GM23338 (cell line): ENCODE results near the gene MTRF1L.

ENCODE experiments used
- EZH2phosphoT487 ChIP-seq: fragments of 200-600 bp; sonication (generic); IDR thresholded peaks from one replicate; pipeline ENCODE4 v1.8.1; 2018; ENCODE audit warnings: antibody characterized with exemption; ENCODE audit not compliant: unreplicated experiment
- POLR2AphosphoS5 ChIP-seq: IDR thresholded peaks from 2 replicates; pipeline ENCODE4 v1.6.1; 2016; ENCODE audit warnings: antibody characterized with exemption, low read depth
- TF ChIP-seq, protein P1 (sequence below): IDR thresholded peaks from 2 replicates; pipeline ENCODE4 v1.6.1; 2016; ENCODE audit warnings: antibody characterized with exemption
- TF ChIP-seq, protein P2 (sequence below), 2 experiments: fragments of 200-600 bp in 1 of 2; sonication (generic) in 1 of 2; conservative IDR thresholded peaks; 2 replicates each; pipeline versions ENCODE4 v1.5.1 to v1.6.1; 2016 to 2017; ENCODE audit warnings: antibody characterized with exemption in 2 of 2, low read depth in 2 of 2, mild to moderate bottlenecking in 2 of 2, moderate library complexity in 1 of 2
- TF ChIP-seq, protein P3 (sequence below): IDR thresholded peaks from one replicate; pipeline ENCODE4 v1.6.1; 2018; ENCODE audit warnings: antibody characterized with exemption; ENCODE audit not compliant: unreplicated experiment

DNA sequence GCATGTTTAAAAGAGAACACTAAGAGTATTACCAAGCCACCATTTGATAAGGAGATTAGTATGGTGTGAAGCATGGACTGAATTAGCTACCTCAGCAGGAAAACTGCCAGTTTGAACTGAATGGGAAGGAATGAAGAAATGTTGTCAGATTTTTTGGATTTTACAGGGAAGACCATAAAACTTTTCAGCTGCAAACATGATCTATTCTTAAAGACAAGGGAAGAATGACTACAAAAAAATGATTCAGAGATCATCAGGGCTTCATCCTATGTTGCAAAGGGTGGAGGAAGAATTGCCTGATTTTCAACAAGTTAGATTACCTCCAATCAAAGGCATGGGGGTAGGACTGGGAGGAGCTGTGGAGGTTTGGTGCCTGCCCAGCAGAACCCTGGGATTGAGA, 49.3 kb upstream of the MTRF1L start:
- TF ChIP-seq, protein P1, sequence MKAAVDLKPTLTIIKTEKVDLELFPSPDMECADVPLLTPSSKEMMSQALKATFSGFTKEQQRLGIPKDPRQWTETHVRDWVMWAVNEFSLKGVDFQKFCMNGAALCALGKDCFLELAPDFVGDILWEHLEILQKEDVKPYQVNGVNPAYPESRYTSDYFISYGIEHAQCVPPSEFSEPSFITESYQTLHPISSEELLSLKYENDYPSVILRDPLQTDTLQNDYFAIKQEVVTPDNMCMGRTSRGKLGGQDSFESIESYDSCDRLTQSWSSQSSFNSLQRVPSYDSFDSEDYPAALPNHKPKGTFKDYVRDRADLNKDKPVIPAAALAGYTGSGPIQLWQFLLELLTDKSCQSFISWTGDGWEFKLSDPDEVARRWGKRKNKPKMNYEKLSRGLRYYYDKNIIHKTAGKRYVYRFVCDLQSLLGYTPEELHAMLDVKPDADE: no peak
- TF ChIP-seq, protein P2, sequence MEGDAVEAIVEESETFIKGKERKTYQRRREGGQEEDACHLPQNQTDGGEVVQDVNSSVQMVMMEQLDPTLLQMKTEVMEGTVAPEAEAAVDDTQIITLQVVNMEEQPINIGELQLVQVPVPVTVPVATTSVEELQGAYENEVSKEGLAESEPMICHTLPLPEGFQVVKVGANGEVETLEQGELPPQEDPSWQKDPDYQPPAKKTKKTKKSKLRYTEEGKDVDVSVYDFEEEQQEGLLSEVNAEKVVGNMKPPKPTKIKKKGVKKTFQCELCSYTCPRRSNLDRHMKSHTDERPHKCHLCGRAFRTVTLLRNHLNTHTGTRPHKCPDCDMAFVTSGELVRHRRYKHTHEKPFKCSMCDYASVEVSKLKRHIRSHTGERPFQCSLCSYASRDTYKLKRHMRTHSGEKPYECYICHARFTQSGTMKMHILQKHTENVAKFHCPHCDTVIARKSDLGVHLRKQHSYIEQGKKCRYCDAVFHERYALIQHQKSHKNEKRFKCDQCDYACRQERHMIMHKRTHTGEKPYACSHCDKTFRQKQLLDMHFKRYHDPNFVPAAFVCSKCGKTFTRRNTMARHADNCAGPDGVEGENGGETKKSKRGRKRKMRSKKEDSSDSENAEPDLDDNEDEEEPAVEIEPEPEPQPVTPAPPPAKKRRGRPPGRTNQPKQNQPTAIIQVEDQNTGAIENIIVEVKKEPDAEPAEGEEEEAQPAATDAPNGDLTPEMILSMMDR (conservative IDR thresholded peaks at IDR 0.05; ENCODE audit: low read depth in 2 of 2): no peak
- TF ChIP-seq, protein P3, sequence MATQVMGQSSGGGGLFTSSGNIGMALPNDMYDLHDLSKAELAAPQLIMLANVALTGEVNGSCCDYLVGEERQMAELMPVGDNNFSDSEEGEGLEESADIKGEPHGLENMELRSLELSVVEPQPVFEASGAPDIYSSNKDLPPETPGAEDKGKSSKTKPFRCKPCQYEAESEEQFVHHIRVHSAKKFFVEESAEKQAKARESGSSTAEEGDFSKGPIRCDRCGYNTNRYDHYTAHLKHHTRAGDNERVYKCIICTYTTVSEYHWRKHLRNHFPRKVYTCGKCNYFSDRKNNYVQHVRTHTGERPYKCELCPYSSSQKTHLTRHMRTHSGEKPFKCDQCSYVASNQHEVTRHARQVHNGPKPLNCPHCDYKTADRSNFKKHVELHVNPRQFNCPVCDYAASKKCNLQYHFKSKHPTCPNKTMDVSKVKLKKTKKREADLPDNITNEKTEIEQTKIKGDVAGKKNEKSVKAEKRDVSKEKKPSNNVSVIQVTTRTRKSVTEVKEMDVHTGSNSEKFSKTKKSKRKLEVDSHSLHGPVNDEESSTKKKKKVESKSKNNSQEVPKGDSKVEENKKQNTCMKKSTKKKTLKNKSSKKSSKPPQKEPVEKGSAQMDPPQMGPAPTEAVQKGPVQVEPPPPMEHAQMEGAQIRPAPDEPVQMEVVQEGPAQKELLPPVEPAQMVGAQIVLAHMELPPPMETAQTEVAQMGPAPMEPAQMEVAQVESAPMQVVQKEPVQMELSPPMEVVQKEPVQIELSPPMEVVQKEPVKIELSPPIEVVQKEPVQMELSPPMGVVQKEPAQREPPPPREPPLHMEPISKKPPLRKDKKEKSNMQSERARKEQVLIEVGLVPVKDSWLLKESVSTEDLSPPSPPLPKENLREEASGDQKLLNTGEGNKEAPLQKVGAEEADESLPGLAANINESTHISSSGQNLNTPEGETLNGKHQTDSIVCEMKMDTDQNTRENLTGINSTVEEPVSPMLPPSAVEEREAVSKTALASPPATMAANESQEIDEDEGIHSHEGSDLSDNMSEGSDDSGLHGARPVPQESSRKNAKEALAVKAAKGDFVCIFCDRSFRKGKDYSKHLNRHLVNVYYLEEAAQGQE: no peak
- TF ChIP-seq POLR2AphosphoS5: no peak
- no peak for TF ChIP-seq EZH2phosphoT487
